ENCODE results near the gene MTCP1. TPM values are rescaled to one million over a fixed set of nuclear protein-coding genes. Genes with fewer than 3 reads are reported as not detected.

MTCP1 gene
- total RNA-seq, 4 donors from 2014 or later, result 1.0 to 1.6 (median 1.3) TPM

DNA sequence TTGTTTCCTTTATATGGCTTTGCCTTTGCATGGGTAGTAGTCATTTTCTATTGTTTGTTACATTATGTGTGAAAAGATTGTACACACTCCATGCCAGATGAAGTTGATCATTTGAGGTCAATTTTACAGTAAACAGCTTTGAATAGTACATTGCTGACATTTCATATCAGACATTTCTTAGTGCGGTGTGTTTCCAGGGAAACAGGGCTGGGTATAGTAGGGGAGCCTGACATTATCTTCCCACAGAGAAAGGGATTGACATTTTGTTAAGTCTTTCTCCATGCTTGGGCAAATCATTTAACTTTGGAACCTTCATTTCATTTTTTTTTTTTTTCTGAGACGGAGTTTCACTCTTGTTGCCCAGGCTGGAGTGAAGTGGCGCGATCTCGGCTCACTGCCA, 39.3 kb downstream of the MTCP1 start:
- TF ChIP-seq, protein P1, sequence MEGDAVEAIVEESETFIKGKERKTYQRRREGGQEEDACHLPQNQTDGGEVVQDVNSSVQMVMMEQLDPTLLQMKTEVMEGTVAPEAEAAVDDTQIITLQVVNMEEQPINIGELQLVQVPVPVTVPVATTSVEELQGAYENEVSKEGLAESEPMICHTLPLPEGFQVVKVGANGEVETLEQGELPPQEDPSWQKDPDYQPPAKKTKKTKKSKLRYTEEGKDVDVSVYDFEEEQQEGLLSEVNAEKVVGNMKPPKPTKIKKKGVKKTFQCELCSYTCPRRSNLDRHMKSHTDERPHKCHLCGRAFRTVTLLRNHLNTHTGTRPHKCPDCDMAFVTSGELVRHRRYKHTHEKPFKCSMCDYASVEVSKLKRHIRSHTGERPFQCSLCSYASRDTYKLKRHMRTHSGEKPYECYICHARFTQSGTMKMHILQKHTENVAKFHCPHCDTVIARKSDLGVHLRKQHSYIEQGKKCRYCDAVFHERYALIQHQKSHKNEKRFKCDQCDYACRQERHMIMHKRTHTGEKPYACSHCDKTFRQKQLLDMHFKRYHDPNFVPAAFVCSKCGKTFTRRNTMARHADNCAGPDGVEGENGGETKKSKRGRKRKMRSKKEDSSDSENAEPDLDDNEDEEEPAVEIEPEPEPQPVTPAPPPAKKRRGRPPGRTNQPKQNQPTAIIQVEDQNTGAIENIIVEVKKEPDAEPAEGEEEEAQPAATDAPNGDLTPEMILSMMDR (IDR thresholded peaks at IDR 0.05), result no peak
- TF ChIP-seq POLR2A (IDR thresholded peaks at IDR 0.05), result no peak
- intact Hi-C loops (cut with DNase I; ENCODE audit: low total_unique reads), result no loop called here
- 88 to 89% methylated on average over 5 of the region's 5 CpGs for WGBS, 2 donors
- no peak for DNase-seq (ENCODE audit: low spot score in 2 of 2)
- H3K4me3 ChIP-seq (ENCODE audit: low read depth, poor library complexity, severe bottlenecking), result no peak overlapping the region

DNA sequence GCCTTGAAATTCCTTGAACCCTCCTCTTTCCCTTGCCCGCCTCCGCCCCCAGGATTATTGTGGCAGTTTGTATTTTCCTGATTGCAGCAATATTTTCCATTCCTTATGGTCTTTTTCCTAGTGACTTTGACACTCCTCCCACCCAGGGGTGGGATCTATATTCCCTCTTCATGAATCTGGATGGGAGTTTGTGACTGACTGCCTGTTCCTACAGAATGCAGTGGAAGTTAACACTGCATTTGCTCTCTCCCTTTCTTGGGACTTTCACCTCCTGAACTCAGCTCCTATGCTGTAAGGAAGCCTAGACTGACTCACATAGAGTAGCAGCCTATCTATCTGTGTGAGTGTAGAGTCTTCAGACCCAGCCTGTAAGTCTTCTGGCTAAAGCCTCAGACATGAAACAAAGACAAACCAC, 42.1 kb downstream of the MTCP1 start:
- TF ChIP-seq, protein P1 (IDR thresholded peaks at IDR 0.05), result no peak
- no peak for TF ChIP-seq POLR2A (IDR thresholded peaks at IDR 0.05)
- intact Hi-C loops (cut with DNase I; ENCODE audit: low total_unique reads), result no loop called here
- WGBS, 2 donors, result 28 to 61% methylated on average over 2 of the region's 2 CpGs
- DNase-seq (ENCODE audit: low spot score in 2 of 2), result no peak
- no peak overlapping the region for H3K4me3 ChIP-seq (ENCODE audit: low read depth, poor library complexity, severe bottlenecking)

DNA sequence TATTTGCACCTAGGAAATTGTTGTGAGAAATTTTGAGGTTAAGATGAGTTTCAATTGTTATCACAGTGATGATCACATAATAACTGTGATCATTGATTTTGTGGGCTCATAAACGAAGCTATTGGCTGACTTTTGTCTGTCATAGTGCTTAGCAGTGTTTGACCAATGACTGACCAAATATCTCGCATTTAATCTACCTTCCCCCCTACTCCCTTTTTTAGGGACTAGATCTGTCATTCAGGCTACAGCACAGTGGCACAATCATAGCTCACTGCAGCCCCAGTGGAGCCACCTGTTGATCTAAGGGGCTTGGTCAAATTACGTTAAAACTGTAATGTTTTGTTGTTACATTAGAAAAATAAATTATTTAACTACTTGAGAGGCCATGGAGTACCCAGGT, 42.8 kb downstream of the MTCP1 start:
- no peak overlapping the region for H3K4me3 ChIP-seq (ENCODE audit: low read depth, poor library complexity, severe bottlenecking)
- DNase-seq (ENCODE audit: low spot score in 2 of 2), result no peak
- 43 to 44% methylated on average over 3 of the region's 3 CpGs for WGBS, 2 donors
- TF ChIP-seq, protein P1 (IDR thresholded peaks at IDR 0.05), result no peak
- TF ChIP-seq POLR2A (IDR thresholded peaks at IDR 0.05), result no peak
- intact Hi-C loops (cut with DNase I; ENCODE audit: low total_unique reads), result no loop called here

DNA sequence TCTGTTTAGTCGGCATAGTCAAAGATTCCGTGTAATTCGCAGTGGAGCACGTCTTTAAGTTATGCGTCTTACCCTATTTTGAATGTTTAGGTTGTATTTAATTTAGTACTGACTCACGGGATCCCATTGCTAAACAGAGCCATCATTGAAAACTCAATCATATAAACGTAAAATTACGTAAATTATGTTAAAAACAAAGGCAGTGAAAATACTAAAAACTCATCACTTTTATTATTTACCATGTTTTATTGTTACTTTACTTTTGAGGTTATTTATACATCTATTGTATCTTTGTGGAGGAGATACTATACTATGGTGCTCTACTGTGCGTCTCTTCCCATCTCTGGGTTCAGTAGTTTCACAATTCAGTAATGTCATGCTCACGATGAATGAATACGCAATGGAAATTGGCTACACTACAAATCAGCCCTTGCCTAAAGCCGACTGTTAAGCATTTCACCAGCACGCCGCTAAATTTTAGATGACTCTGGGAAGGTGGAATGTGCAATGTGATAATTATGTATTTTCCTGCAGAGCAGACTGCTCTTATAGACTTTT, 43.3 kb downstream of the MTCP1 start:
- TF ChIP-seq, protein P1 (IDR thresholded peaks at IDR 0.05), result no peak
- no peak for TF ChIP-seq POLR2A (IDR thresholded peaks at IDR 0.05)
- intact Hi-C loops (cut with DNase I; ENCODE audit: low total_unique reads), result no loop called here
- peak in 1 of 2 donors; percentile 17 for DNase-seq (ENCODE audit: low spot score in 2 of 2)
- H3K4me3 ChIP-seq (ENCODE audit: low read depth, poor library complexity, severe bottlenecking), result peak overlapping the region; percentile 45
- WGBS, 2 donors, result 0 to 31% methylated on average over 14 of the region's 14 CpGs

DNA sequence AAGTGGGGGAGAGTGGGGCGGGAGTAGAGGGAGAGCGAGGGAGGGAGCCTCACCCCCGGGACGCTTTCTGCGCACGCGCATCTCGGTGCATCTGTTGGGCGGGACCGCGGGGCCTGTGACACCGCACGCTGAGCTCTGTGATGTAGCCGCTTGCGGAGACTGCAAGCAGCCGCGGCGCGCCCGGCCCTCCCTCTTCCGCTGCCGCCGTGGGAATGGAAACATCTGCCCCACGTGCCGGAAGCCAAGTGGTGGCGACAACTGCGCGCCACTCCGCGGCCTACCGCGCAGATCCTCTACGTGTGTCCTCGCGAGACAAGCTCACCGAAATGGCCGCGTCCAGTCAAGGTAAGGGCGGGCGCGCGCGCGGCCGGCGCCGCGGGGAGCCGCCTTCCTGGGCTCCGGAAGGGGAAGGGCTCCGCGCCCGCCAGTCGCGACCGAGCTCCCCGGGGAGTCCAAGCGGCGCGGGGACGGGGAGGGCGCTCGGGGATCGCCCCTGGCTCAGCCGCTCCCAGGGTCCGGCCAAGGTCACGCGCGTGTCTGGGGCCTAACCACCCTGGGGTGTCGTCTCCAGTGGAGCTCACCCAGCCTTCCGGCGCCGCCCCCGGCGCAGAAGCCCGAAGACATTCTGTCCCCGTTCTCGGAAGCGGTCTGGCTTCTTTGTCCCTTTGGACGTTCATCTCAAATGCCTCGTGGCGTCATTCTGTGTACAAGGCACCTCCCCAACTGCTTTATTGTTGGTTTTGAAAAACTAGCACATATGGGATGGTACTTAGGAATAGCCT, 44.0 kb downstream of the MTCP1 start, which contains the start of gene FUNDC2:
TSS of gene FUNDC2 (plus strand) at position 118 of the 782 bp plus-strand sequence. CDS start at position 213, 95 bp downstream.
- peak; percentile 91 to 98 for DNase-seq (ENCODE audit: low spot score in 2 of 2)
- intact Hi-C loops (cut with DNase I; ENCODE audit: low total_unique reads), result no loop called here

More for the DNA sequence above, 44.0 kb downstream of the MTCP1 start, which contains the start of gene FUNDC2:
- WGBS, 2 donors, result 0 to 56% methylated on average over 18 to 50 of the region's 82 CpGs
- peak within 1 kb of the TSS; percentile 45 for H3K4me3 ChIP-seq (ENCODE audit: low read depth, poor library complexity, severe bottlenecking)
- TF ChIP-seq, protein P1 (IDR thresholded peaks at IDR 0.05), result no peak
- peak in 1 of 2 donors; percentile 6 for TF ChIP-seq POLR2A (IDR thresholded peaks at IDR 0.05)
